HG02943 (cell line): ENCODE data around the gene DLGAP4.

ENCODE experiments used
- ATAC-seq: cut with Tn5 transposase; IDR thresholded peaks from one replicate; pipeline ENCODE4 v1.9.1; 2021; ENCODE audit warnings: mild to moderate bottlenecking, low read depth, moderate library complexity; ENCODE audit not compliant: unreplicated experiment

DLGAP4 gene

GRCh38 chr20:36274181-36274841 lies 31.8 kb upstream of the DLGAP4 start:
- ATAC-seq: no peak

- ATAC-seq: no peak
Measured at GRCh38 chr20:36275011-36275410, 31.1 kb upstream of the DLGAP4 start.

GRCh38 chr20:36275441-36276189 lies 30.5 kb upstream of the DLGAP4 start:
- no peak for ATAC-seq

- no peak for ATAC-seq
Measured at GRCh38 chr20:36277546-36277945, 28.6 kb upstream of the DLGAP4 start.

- no peak for ATAC-seq
Measured at GRCh38 chr20:36279362-36279761, 26.8 kb upstream of the DLGAP4 start.

- ATAC-seq: no peak
Measured at GRCh38 chr20:36279776-36280175, 26.4 kb upstream of the DLGAP4 start.

- no peak for ATAC-seq
Measured at GRCh38 chr20:36281785-36282380, 24.3 kb upstream of the DLGAP4 start.

- ATAC-seq: no peak
Measured at GRCh38 chr20:36284751-36285150, 21.4 kb upstream of the DLGAP4 start.

- no peak for ATAC-seq
Measured at GRCh38 chr20:36285746-36286447, 20.2 kb upstream of the DLGAP4 start.

GRCh38 chr20:36297656-36298055 lies 8.5 kb upstream of the DLGAP4 start:
- ATAC-seq: no peak

GRCh38 chr20:36298061-36298460 lies 8.1 kb upstream of the DLGAP4 start:
- ATAC-seq: no peak

GRCh38 chr20:36298795-36299339 lies 7.3 kb upstream of the DLGAP4 start:
- ATAC-seq: no peak

GRCh38 chr20:36299459-36299858 lies 6.7 kb upstream of the DLGAP4 start:
- no peak for ATAC-seq

- ATAC-seq: no peak
Measured at GRCh38 chr20:36301359-36302119, 4.6 kb upstream of the DLGAP4 start.

GRCh38 chr20:36303020-36303595 lies 3.0 kb upstream of the DLGAP4 start:
- no peak for ATAC-seq

GRCh38 chr20:36303831-36304230 lies 2.3 kb upstream of the DLGAP4 start:
- no peak for ATAC-seq

GRCh38 chr20:36304786-36305495 lies 1.2 kb upstream of the DLGAP4 start:
- ATAC-seq: no peak

GRCh38 chr20:36306553-36307411 lies 643 bp downstream of the DLGAP4 start:
- ATAC-seq: no peak
